NCI-H1436 (cell line): ENCODE results near the gene CASTOR1.
A peak's percentile ranks its signal among the peaks of the same experiment; 100 is the strongest.

Experiments used
- DNase-seq: peaks from one replicate; lab custom pipeline; 2025; lab: John Stamatoyannopoulos, UW

The CASTOR1 gene

GRCh38 chr22:30318799-30319419 is 29.6 kb upstream of the CASTOR1 start:
- DNase-seq: no peak

DNA sequence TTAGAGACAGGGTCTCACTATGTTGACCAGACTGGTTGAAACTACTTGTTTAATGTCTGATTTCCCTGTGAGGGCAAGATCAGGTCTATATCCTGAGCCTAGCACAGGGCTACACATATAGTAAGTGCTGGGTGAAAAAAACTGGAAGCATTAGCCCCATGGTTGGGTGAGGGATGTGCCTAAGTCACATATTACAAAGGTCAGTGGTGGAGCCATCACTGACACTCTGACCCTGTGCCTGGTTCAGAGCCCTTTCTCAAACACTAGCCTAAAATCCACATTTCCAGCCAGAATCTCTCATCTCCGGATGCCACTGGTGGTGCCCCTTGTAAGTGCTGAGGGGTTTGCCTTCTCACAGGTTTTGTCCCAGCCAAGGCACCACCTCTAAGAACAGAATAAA is 28.5 kb upstream of the CASTOR1 start:
- DNase-seq: no peak

GRCh38 chr22:30315962-30316576 is 26.8 kb upstream of the CASTOR1 start:
- DNase-seq: no peak

- no peak for DNase-seq
Observed at GRCh38 chr22:30314915-30315314, 25.6 kb upstream of the CASTOR1 start.

- no peak for DNase-seq
Observed at GRCh38 chr22:30313527-30314363, 24.4 kb upstream of the CASTOR1 start.

- no peak for DNase-seq
Observed at GRCh38 chr22:30312053-30312452, 22.7 kb upstream of the CASTOR1 start.

- no peak for DNase-seq
Observed at GRCh38 chr22:30310881-30311771, 21.8 kb upstream of the CASTOR1 start.

GRCh38 chr22:30309951-30310741 is 20.8 kb upstream of the CASTOR1 start:
- peak; percentile 65 for DNase-seq

GRCh38 chr22:30308518-30309230 is 19.4 kb upstream of the CASTOR1 start:
- DNase-seq: no peak

- no peak for DNase-seq
Observed at GRCh38 chr22:30308093-30308492, 18.8 kb upstream of the CASTOR1 start.

GRCh38 chr22:30307041-30307574 is 17.8 kb upstream of the CASTOR1 start:
- no peak for DNase-seq

DNA sequence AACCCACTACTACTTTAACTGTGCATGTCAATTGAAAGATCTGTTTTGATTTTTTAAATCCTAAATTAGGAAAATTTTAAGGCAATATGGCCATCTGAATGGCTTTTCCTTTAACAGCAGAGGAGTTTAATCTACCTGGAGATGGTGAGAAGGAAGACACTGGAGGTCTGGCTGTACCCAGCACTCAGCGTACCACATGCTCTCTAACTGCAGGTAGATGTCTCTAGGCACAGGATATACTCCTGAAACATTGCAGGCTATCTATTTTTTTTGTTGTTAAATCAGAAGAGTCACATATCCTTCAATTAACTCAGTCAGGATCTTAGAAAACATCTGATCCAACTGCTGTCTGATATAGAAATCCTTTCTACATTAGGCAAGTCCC is 17.3 kb upstream of the CASTOR1 start:
- no peak for DNase-seq

GRCh38 chr22:30305906-30306626 is 16.8 kb upstream of the CASTOR1 start:
- DNase-seq: no peak

- DNase-seq: no peak
Observed at GRCh38 chr22:30305519-30305905, 16.2 kb upstream of the CASTOR1 start.

- DNase-seq: no peak
Observed at GRCh38 chr22:30304495-30305244, 15.4 kb upstream of the CASTOR1 start.

GRCh38 chr22:30302810-30303138 is 13.5 kb upstream of the CASTOR1 start:
- DNase-seq: no peak

DNA sequence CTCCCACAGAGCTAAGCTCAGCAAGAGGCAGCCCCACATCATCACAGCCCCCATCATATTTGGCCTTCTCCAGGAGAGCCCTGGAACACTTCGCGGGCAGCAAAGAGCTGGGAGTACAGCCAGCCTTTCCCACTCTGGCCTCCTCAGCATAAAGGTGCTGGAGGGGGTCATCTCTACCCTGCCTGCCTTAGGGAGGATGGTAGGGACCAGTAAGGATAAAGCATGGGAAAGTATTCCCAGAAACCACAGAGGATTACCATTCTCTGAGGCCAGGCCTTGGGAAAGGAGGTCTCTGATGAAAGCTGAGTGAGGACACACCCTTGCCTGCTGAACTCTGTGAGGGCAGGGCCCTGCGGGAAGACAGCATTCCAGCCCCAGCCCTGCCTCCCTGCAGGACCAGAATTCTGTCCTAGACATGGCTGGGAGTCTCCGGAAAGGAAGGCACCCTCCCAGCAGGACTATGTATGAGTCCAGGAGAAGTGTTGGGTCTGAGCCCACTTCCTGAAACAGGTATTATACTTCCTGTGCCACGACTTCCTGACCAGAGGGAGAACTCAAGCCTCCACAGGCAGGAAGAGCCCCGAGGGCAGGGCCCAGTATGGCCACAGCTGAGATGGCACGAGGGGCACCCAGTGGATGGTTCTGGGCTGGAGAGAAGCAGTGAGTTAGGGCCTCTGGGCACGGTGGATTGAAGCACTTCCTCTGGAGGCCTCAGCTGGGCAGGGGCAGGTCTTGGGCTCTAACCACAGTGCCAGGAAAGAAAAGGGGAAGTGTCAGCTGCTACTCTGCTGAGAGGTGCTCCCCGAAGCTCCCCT is 12.9 kb upstream of the CASTOR1 start:
- DNase-seq: no peak

GRCh38 chr22:30299322-30299721 is 10.0 kb upstream of the CASTOR1 start:
- DNase-seq: no peak
